Vein endothelial cell (primary cell): ENCODE results near the gene CCDC149. TPM values are rescaled to one million over a fixed set of nuclear protein-coding genes. Genes with fewer than 3 reads are reported as not detected.

Experiments
- small RNA-seq: library from RNA; depleted of rRNA; stranded (forward); fragments of <200 nt; gene quantifications from one replicate; pipeline ENCODE3, GENCODE V24; 2012
- total RNA-seq: library from RNA; depleted of rRNA; stranded (reverse); fragments of >200 nt; gene quantifications from 2 replicates; pipeline ENCODE4 v1.2.3, GENCODE V29; 2012

The CCDC149 gene
- 12.1 and 13.4 TPM in 2 replicates for total RNA-seq

GRCh38 chr4:24912252-24913118, at the start of gene CCDC149:
Gene CCDC149 (minus strand): TSS chr4:24913042. CDS start chr4:24912864, 178 bp downstream.

GRCh38 chr4:24794916-24795665, 117.8 kb downstream of the CCDC149 start, which contains the start of gene SOD3:
Gene SOD3 (plus strand): TSS chr4:24795573. CDS start chr4:24799522, 3,949 bp downstream.

Small RNA genes within 50 kb of the gene (small RNA-seq; reads per million reads assigned to genes)
- not detected for gene AC006390.1

Other genes starting within 250 kb of the CCDC149 start
- not detected in 2 replicates for gene SOD3, start 117.5 kb downstream of the CCDC149 start, total RNA-seq
- not detected in 2 replicates for gene LGI2, start 117.9 kb upstream of the CCDC149 start, total RNA-seq
- gene SEPSECS, start 247.4 kb upstream of the CCDC149 start, total RNA-seq = 7.2 and 8.5 TPM in 2 replicates